ENCODE results near the gene ANXA9. TPM values are rescaled to one million over a fixed set of nuclear protein-coding genes. Genes with fewer than 3 reads are reported as not detected.

ANXA9 gene, protein sequence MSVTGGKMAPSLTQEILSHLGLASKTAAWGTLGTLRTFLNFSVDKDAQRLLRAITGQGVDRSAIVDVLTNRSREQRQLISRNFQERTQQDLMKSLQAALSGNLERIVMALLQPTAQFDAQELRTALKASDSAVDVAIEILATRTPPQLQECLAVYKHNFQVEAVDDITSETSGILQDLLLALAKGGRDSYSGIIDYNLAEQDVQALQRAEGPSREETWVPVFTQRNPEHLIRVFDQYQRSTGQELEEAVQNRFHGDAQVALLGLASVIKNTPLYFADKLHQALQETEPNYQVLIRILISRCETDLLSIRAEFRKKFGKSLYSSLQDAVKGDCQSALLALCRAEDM
- total RNA-seq (ENCODE audit: unreplicated experiment), result not detected
- long read RNA-seq, result 0 reads

DNA sequence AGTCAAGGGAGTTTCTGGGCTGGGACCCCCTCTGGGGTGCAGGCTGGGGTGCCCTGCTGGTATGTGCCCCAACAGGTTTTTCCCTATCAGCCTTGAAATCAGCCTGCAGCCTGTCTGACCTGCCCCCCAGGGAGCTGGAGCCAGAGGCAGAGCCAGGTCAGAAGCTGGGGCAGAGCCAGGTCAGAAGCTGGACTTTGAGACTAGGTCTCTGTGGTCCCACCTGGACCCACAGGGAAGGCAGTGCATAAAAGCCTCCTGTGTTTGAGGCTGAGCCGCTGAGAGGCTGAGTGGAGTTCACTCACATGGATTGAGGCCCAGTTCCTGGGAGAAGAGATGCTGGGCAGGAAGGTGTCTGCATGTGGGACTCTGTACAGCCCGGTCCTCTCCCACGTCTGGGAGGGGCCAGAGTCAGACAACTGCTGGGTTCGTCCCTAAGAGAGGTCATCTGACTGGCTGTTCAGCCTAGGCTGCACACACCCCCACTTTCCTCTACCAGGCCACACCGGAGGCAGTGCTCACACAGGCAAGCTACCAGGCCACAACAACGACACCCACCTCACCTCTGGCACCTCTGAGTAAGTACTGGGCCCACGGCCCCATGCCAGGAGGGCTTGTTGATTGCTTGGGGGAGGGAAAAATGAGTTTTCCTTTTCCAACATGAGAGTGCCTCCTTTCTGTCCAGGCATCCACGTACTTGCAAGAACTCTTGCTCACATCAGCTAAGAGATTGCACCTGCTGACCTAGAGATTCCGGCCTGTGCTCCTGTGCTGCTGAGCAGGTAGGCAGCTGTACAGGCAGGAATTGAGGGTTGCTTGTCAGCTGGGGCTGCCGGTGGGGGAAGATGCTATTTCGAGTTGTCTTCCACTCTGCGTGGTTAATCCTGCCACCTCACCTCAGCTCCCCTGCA lies at the start of gene ANXA9:
Gene ANXA9, plus strand, starts transcription at position 488 of the 908 bp plus-strand sequence. CDS start 814 bp downstream, outside the sequence.
- Mint-ChIP-seq H3K4me1 (ENCODE audit: unreplicated experiment) (peaks cover 16% of the 10 kb centered on the region), H3K27me3 (ENCODE audit: unreplicated experiment) (peaks cover 3% of the 10 kb centered on the region), H3K9me3 (ENCODE audit: unreplicated experiment) (no peaks in the 10 kb centered on the region), H3K27ac (ENCODE audit: unreplicated experiment) (no peak within 1 kb of the TSS), H3K36me3 (ENCODE audit: low read depth, unreplicated experiment) (no peaks in the 10 kb centered on the region), H3K4me3 (ENCODE audit: unreplicated experiment) (peak within 1 kb of the TSS; percentile 42)
- DNase-seq (ENCODE audit: low spot score), result no peak
- TF ChIP-seq, protein P1, sequence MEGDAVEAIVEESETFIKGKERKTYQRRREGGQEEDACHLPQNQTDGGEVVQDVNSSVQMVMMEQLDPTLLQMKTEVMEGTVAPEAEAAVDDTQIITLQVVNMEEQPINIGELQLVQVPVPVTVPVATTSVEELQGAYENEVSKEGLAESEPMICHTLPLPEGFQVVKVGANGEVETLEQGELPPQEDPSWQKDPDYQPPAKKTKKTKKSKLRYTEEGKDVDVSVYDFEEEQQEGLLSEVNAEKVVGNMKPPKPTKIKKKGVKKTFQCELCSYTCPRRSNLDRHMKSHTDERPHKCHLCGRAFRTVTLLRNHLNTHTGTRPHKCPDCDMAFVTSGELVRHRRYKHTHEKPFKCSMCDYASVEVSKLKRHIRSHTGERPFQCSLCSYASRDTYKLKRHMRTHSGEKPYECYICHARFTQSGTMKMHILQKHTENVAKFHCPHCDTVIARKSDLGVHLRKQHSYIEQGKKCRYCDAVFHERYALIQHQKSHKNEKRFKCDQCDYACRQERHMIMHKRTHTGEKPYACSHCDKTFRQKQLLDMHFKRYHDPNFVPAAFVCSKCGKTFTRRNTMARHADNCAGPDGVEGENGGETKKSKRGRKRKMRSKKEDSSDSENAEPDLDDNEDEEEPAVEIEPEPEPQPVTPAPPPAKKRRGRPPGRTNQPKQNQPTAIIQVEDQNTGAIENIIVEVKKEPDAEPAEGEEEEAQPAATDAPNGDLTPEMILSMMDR (IDR thresholded peaks at IDR 0.05; ENCODE audit: unreplicated experiment), result no peak

DNA sequence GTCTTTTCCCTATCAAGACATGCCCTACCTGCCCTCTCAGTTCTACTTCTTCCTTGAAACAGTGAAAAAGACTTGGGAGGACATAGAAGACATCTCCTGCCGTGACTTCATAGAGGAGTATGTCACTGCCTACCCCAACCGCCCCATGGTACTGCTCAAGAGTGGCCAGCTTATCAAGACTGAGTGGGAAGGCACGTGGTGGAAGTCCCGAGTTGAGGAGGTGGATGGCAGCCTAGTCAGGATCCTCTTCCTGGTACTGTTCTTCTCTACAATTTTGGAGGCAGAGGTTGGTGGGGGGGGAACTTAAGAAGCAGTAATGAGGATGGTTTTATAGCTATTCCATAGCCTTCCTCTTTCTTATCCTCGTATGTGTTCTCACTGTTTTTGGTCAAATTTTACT lies 37.2 kb upstream of the ANXA9 start:
- H3K4me1 Mint-ChIP-seq (ENCODE audit: unreplicated experiment), result no peaks in the 10 kb centered on the region
- H3K27me3 Mint-ChIP-seq (ENCODE audit: unreplicated experiment), result peaks cover 2% of the 10 kb centered on the region
- DNase-seq (ENCODE audit: low spot score), result no peak
- H3K27ac Mint-ChIP-seq (ENCODE audit: unreplicated experiment), result peak overlapping the region; percentile 48
- TF ChIP-seq, protein P1 (IDR thresholded peaks at IDR 0.05; ENCODE audit: unreplicated experiment), result no peak
- peaks cover 52% of the 10 kb centered on the region for H3K36me3 Mint-ChIP-seq (ENCODE audit: low read depth, unreplicated experiment)
- H3K9me3 Mint-ChIP-seq (ENCODE audit: unreplicated experiment), result no peaks in the 10 kb centered on the region
- peak overlapping the region; percentile 33 for H3K4me3 Mint-ChIP-seq (ENCODE audit: unreplicated experiment)

DNA sequence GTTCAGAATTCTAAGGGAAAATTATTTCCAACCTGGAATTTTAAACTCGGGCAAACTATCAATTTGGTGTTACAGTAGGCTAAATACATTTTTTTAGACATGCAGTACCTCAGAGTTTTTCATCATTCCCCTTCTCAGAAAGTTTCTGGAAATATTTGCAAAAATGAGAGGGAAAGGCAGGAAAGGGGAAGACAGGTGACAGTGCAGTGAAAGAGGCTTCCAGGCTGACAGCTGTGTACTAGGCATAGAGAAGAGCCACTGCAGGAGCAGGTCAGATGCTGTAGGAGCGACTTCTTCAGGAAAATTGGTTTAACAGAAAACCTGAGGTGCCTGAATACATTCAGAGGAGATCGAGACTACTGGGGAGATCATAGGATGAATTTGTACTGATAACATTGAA lies 27.4 kb upstream of the ANXA9 start:
- peaks cover 3% of the 10 kb centered on the region for H3K27me3 Mint-ChIP-seq (ENCODE audit: unreplicated experiment)
- no peak overlapping the region for H3K27ac Mint-ChIP-seq (ENCODE audit: unreplicated experiment)
- TF ChIP-seq, protein P1 (IDR thresholded peaks at IDR 0.05; ENCODE audit: unreplicated experiment), result no peak
- peaks cover 62% of the 10 kb centered on the region for H3K36me3 Mint-ChIP-seq (ENCODE audit: low read depth, unreplicated experiment)
- DNase-seq (ENCODE audit: low spot score), result no peak
- no peaks in the 10 kb centered on the region for H3K4me1 Mint-ChIP-seq (ENCODE audit: unreplicated experiment)
- H3K9me3 Mint-ChIP-seq (ENCODE audit: unreplicated experiment), result no peaks in the 10 kb centered on the region
- H3K4me3 Mint-ChIP-seq (ENCODE audit: unreplicated experiment), result no peak overlapping the region

DNA sequence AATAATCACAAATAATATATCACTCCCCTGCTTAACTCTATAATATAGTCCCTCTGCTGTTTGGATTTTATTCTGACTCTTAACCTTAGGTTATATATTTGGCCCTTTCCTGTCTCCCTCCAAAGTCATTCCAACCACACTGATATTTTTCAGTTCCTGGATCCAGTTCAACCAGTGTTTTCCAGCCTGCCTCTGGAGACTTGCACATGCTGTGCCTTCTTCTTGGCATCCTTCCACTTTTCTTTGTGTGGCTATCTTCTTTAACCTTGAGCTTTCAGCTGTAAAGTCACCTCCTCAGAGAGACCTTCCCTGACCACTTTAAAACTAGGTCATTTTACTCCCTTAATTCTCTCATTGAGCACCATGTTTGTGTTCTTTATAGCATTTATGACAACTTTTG lies 26.8 kb upstream of the ANXA9 start:
- Mint-ChIP-seq H3K27me3 (ENCODE audit: unreplicated experiment) (peaks cover 3% of the 10 kb centered on the region), H3K4me3 (ENCODE audit: unreplicated experiment) (no peak overlapping the region), H3K36me3 (ENCODE audit: low read depth, unreplicated experiment) (peaks cover 58% of the 10 kb centered on the region), H3K4me1 (ENCODE audit: unreplicated experiment) (no peaks in the 10 kb centered on the region), H3K9me3 (ENCODE audit: unreplicated experiment) (no peaks in the 10 kb centered on the region), H3K27ac (ENCODE audit: unreplicated experiment) (no peak overlapping the region)
- TF ChIP-seq, protein P1 (IDR thresholded peaks at IDR 0.05; ENCODE audit: unreplicated experiment), result no peak
- no peak for DNase-seq (ENCODE audit: low spot score)
